Amniotic epithelial cell (primary cell): ENCODE measurements around the gene TUBG1.
"Not testable (repeated sequence)": the region's sequence is repeated elsewhere in the genome, so short reads cannot be mapped to it uniquely, and the experiment has no call there.

Experiments
- DNase-seq: peaks from one replicate; pipeline ENCODE4 v3.0.0-alpha.2; 2010; ENCODE audit warnings: low read depth

TUBG1 gene

DNA sequence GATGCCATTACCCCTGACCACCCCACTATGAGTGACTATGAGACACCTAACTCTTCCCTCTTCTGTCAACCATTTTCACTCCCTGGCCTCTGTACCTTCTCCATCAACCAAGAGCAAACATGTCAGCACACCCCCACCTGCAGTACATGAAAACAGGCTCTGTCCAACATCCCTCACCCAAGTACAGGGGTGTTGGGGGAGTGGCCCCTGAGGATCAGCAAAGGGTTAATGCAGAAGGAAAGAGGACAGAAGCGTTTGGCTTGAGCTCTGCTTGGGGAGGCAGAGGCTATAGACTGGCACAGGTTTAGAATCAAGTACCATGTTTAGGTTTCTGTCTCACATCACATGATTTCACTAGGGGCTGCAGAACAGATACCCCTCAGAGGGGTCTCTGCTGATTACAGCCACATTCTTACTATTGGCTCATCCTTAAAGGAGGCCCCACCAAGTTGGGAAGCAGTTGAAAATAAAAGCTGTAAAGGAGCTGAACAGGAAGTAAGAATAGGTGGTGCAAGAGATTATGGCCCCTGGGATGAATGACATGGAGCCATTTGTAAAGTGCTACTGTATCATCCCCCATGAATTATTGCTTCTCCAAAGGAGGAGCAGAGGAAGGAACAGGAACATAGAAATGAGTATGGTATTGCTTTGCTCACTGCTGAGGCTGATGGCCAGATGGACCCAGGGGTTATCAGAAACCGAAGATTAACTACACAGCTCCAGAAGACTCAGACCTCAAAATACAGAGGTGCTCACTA is 29.5 kb upstream of the TUBG1 start:
- DNase-seq: no peak

DNA sequence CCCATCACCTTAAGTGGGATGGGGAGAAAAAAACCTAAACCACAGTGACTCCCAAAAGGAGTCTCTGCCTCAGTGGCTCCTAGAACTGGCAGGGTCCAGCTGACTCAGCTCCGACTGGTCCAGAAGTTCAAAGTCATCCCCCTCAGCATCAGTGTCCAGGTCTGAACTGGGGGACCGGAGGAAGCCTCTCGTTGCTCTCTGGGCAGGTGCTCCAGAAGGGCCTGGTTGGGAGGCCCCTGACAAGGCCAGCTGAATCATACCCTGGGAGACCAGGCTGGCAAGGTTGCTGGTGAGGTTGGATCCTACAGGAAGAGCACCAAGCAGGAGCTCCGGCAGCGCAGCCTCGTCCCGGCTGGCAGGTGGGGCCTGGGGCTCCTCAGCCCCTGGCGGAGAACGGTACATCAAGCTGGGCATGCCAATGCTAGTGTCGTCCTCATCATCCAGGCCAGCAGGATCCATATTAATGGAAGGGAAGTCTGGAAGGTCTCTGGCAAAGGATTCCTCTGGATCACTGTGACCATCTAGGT is 27.7 kb upstream of the TUBG1 start:
- no peak for DNase-seq

DNA sequence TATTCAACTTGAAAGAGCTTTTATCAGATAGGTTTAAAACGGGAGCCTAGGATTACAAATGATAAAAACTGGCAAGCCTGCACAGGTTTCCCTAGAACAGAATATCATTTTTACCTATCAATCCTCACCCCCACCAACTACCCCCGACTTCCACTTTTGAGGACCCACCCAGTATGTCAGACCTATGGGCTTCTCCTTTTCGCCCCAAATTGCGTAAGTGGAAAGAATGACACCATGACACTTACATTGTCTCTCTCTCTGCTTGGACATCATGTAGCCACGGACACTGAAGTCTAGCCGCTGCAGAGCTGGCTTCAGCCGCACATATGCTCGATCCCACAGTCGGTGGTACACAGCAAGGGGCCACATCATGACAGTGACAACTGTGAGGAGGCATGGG is 24.6 kb upstream of the TUBG1 start:
- DNase-seq: no peak

DNA sequence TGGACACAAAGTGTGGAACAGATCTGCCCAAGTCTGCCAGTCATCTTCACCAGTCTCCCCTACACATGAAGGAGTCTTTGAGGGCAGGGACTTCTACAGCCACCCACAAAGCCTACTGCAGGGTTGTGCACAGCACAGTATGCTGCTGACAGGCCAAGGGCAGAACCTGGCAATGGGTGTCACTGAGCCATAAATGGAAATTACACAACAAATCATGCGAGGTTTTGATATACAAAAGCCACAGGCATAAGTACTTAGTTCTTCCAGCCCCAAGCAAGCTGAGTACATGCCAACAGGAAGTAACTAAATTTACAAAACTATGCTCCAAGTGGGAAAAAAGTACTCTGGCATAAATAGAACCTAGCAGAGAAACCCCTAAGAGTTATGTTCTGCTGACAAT is 24.1 kb upstream of the TUBG1 start:
- no peak for DNase-seq

DNA sequence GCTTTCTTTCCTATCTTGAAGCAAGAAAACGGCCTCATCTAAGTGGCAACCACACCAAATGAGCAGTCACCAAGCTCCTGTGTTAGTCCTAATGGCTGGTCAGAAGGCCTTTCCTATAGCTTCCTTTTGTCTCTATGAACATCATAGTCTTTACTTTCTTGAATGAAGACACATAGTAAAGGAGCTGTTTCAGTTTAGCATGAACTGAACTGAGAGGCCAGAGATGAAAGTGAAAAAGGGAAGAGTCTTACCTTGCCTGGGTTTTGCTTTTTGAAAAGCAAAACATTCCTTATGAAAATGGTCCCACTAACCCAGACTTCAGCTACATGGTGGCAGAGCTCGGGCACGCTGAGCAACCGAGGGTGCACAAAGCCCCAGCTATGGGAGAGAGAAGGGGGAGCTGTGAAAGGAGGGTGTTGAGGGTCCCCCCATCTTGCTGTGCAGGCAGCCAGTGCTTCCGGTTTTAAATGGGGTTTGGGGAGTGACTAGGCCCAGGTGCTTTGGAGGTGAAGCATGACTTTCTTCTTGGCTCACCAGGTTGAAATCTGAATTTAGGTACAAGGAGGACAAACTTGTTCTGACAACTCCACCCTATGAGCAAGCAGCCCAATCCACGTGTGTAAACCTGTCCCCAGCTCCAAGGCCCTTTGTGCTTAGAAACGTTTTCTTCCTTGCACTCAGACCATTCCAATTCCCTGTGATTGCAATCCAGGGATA is 22.8 kb upstream of the TUBG1 start:
- no peak for DNase-seq

DNA sequence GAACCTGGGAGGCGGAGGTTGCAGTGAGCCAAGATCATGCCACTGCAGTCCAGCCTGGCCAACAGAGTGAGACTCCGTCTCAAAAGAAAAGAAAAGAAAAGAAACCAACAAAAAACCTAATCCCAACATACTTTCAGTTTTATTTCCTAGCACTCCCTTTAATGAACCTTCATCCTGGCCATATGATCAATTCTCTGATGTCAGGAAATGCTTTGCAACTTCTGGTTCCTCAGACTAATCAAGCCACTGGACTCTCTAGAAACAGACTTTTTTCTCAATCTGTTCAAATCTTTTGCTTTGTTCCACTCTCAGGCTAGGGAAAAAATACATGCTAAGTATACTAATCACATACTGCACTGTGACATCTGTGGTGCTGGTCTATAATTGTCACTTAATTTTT is 18.6 kb upstream of the TUBG1 start:
- DNase-seq: no peak

DNA sequence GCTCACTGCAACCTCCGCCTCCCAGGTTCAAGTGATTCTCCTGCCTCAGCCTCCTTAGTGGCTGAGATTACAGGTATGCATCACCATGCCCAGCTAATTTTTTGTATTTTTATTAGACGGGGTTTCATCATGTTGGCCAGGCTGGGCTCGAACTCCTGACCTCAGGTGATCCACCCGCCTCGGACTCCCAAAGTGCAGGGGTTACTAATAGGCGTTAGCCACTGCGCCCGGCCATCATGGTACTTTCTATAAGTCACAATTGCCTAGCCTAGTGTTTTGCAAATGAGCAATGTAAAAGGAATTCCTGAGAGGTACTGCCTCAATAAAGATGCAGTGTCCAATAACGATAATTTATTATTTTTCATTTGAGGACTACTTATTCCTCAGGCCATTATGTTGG is 18.1 kb upstream of the TUBG1 start:
- DNase-seq: no peak

DNA sequence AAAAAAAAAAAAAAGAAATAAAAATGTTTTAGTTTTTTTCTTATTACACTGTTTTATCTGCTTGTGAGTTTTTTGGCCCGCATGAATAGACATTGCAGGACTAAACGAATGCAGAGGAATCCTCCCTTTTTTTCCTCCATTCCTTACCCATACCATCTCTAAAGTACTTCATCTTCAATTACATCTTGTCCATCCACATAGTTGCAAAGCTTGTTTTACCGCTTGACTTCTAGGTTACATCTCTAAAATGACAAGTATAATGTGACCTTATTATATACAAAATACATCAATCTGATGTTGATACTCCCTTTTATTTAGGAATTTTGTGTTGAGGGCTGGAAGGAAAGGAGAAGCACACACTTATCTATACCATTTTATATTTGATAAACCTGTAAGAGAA is 13.1 kb upstream of the TUBG1 start:
- no peak for DNase-seq

DNA sequence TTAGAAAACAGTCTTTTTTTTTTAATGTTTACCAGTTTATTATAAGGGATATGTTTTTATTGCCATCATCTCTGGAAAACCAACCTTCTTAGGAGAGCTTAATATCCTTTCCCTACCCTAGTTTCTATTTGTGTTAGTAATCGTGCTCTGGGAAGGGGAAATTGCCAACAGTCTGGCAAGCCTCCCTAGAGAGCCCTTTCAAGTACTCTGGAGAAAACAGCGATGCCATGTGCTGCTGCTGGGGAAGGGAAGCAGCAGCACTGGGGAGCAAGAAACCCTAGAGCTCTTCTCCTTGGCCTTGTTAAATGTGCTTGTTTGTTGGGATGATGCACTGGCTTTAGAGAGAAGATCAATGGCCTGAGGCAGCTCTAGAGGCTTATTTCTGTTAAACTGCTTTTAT is 10.6 kb upstream of the TUBG1 start:
- no peak for DNase-seq

DNA sequence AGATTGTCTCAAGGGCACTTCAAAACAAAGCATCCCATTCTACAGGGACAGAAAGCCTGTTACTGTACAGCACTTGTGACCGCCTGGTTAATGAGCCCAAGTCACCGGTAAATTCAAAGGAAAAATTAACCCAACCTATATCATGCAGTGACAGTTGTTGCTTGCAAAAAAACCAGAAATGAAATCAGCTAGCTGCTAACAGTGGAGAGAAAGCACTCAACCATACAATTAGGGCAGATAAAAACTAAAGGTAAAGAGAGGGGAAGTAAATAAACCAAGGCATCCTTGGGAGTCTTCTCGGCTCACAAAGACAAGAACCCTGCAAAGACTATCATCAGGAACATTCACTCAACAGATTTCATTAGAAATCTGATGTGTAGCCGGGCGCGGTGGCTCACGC is 6.2 kb upstream of the TUBG1 start:
- no peak for DNase-seq

DNA sequence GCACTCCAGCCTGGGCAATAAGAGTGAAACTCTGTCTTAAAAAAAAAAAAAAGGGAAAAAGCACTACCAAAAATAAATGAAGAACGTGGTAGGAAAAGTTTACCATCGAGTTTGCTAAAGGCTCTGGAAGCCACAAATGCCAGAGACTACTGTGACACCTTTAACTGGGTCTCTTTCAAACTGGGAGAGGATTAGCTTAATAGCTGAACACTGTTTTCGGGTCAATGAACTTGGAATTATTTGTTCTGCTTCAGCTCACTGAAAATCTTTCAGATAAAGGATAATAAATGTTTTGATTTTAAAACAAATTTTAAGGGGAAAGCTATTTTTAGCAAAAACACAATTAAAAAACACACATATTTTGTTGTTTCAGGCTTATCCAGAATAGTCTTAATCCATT is 1.7 kb upstream of the TUBG1 start:
- no peak for DNase-seq

DNA sequence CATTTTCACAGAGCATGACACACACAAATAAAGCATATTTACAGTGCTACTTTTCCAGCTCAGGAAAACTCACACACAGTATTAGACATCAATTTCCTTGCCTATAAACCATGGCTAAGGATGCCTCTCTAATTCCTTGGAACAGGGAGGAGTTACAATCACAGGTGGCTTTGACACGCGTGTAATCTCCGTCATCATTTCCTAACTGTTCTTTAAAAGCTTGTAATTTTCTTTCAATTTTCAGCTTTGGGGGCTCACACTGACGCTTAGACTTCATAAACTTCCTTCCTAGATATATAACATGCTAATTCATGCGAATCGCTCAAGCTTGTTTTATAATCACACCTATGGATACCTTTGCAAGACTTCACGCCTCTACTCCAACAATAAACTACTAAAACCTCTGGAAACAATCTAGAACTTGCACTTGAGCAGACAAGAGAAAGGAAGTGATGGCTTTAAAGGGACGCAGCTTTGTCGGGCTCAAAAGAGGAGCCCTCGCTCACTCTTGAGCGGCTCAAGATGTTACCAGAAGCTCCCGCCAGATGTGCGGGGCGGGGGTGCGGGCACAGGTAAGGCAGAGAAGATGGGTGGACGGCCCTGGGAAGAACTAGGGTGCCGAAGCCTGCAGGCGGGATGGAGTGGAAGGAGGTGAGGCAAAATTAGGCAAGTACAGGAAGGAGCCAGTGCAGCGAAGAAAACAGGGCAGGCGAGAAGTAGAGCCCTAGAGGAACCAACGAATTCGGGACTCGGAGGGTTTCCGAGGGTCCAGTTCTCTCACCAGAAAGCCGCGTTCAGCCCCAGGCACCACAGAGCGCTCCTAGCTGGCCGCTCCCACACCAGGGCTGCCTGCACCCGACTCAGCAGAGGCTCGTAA is 940 bp upstream of the TUBG1 start:
- peak; percentile 3 for DNase-seq

DNA sequence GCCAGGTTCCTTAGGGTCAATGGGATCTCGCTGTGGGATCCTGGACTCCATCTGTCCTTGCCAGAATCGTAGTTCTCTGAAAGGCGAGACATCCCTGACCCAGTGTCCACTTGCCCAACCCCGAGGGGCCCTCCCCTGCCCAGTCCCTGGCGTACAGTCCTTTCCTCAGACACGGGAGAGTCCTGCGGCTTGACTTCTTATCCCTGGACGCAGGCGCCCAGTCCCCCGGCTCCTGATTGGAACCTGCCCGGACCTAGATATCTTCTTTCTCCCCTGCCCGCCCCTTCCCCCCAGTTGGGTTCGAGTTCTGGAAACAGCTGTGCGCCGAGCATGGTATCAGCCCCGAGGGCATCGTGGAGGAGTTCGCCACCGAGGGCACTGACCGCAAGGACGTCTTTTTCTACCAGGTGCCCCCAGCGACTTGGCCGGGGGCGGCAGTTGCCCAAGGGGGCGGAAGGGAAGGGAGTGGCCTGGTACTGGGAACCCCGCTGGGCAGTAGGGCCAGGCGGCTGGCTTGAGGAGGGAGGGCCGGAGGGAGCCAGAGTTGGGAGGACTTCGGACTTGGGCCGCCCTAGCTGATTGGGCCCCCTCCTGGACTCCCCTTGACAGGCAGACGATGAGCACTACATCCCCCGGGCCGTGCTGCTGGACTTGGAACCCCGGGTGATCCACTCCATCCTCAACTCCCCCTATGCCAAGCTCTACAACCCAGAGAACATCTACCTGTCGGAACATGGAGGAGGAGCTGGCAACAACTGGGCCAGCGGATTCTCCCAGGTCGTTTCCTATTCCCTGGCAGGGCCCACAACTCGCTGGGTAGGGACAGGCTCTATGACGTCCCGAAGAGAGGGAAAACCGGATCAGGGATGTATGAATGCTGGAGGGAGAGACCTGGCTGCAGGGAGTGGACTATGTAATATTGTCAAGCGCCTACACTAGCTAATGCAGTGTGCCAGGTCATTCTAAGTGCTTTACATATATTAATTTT is 625 bp downstream of the TUBG1 start:
- not testable (repeated sequence) for DNase-seq

DNA sequence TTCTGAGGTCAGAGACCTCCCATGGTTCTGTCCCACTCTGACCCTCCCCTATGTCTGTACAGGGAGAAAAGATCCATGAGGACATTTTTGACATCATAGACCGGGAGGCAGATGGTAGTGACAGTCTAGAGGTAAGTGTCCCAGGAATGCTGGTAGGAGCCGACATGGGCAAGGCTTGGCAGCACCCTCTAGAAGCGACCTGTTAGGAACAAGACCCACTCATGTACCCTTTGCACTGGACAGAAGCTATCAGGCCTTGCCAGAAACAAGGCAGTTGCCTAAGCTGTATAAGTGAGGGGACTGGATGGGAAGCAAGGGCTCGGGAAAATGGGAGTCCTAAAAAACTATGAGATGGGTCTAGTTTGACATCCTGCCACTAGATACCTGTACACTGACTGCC is 2.5 kb downstream of the TUBG1 start:
- no peak for DNase-seq

DNA sequence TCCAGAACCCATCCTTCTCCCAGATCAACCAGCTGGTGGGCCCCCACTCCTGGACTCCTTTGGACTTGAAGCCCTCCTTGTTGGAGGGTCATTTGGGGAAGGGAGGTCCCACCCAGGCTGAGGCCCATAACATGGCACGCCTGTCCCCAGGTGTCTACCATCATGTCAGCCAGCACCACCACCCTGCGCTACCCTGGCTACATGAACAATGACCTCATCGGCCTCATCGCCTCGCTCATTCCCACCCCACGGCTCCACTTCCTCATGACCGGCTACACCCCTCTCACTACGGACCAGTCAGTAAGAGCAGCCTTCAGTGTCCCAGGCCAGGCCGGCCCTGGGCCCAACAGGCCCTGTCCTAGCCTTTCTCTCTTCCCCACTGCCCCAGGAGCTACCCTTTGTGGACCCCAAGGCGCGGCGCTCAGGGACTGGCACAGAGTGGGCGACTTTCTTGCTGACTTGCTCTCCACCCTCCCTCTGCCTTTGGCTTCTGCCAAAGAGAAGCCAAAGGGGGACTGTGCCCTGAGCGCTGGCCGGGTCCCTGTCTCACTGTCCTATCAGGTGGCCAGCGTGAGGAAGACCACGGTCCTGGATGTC is 4.3 kb downstream of the TUBG1 start:
- DNase-seq: no peak

DNA sequence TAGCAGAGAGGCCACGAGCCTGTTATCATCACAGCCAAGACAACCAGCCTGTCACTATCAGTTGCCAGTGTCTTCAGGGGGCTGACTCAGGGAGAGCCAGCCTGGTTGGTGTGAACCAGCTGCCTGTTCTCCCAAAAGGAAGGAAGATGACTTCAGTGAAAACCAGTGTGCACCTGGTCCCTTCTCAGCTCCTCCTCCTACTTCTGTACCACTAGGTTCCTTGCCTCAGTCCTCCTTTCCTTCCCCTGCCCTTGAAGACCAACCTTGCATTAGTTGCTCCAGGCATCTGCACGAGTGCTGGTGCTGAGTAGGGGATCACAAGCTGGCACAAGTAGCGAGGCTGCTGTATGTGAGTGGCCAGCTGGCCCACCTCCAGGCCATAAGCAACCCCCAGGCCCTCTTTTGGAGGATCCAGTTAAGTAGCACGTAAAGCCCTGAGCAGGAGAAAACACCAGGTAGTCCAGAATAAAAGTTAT is 8.5 kb downstream of the TUBG1 start:
- DNase-seq: no peak

DNA sequence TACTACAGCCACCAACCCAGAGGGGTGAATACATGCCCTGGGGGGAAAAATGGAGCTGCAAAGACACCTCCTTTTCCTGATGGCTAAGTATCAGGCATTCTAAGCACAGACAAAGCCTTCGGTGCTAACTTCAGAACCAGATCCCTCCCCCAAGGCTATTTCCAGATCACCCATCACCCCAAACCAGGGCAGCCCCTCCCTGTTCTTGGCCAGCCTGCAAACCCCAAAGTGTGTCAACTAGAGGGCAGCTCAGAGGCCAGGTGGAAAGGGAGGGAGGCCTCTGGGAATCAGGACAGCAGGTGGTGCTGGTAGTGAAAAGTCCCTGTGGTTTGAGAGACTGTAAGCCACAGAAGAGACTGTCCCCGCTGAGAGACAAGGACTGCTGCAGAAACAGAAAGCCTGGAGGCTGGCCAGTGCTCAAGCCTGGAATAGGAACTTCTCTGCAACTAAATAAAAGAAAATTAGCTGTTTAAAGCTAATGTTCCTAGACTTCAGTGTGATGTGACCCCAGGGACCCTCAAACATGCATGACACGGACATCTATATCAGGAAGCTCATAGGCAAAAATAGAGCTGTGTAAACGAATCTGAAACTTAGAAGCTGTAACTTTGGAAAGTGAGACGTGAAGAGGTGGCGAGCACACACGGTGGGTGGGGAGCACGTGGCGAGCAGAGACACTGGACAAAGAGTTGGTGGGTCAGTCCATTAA is 9.1 kb downstream of the TUBG1 start:
- DNase-seq: peak; percentile 7

DNA sequence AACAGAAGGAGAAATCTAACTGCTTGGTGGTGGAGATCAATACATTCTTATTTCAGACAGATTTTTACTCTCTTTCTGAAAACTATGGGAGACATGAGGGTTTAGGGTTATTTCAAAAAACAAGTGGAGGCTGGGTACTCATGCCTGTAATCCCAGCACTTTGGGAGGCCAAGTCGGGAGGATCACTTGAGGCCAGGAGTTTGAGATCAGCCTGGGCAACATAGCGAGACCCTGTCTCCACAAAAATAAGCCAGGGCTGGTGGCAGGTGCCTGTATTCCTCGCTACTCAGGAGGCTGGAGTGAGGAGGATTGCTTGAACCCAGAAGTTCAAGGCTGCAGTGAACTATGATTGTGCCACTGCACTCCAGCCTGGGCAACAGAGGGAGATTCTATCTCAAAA is 12.5 kb downstream of the TUBG1 start:
- DNase-seq: not testable (repeated sequence)

DNA sequence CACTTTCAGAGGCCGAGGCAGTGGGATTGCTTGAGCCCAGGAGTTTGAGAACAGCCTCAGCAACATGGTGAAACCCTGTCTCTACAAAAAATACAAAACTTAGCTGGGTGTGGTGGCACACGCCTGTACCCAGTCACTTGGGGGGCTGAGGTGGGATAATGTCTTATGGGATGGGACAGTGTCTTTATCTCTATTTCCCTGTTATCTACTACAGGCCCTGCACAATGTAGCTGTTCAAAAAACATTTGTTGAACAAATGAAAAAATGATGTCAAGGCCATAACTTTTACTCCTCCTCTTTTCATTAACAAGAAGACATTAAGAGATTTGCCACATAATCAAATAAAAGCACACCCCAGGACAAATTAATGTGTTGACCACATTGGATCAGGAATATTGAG is 13.8 kb downstream of the TUBG1 start:
- DNase-seq: no peak
